K562 (cell line): Measurements from ENCODE around the gene PPA1. TPM values are rescaled to one million over a fixed set of nuclear protein-coding genes. Genes with fewer than 3 reads are reported as not detected.

ENCODE experiments used
- ARID1B ChIP-seq: fragments of 450-650 bp; IDR thresholded peaks from 2 replicates; pipeline ENCODE4 v1.6.1; 2016; ENCODE audit warnings: antibody characterized with exemption, mild to moderate bottlenecking, inconsistent platforms
- BRF1 ChIP-seq: IDR thresholded peaks from 3 replicates; pipeline ENCODE4 v1.6.1; 2011; ENCODE audit warnings: borderline replicate concordance, mild to moderate bottlenecking; ENCODE audit not compliant: insufficient read length; ENCODE audit errors: extremely low read depth
- EP400 ChIP-seq: fragments of 450-650 bp; IDR thresholded peaks from 2 replicates; pipeline ENCODE4 v1.6.1; 2017; ENCODE audit warnings: antibody characterized with exemption, mild to moderate bottlenecking, moderate library complexity
- HCFC1 ChIP-seq: IDR thresholded peaks from 2 replicates; pipeline ENCODE4 v1.6.1; 2012; ENCODE audit warnings: low read depth, low read length, improper control_type of control experiment
- HES1 ChIP-seq: fragments of 450-650 bp; IDR thresholded peaks from 2 replicates; pipeline ENCODE4 v1.6.1; 2016; ENCODE audit warnings: low read depth, mild to moderate bottlenecking, moderate library complexity
- JUN ChIP-seq, 2 experiments: sonication (generic) in 1 of 2; formaldehyde crosslinking in 1 of 2; IDR thresholded peaks; 2 replicates each; pipeline versions ENCODE4 v1.6.1 to v1.8.0; 2012 to 2022; ENCODE audit warnings: borderline replicate concordance in 2 of 2, mild to moderate bottlenecking in 2 of 2, improper control_type of control experiment in 1 of 2, low read depth in 1 of 2, low read length in 1 of 2, missing genetic modification reagents in 1 of 2
- L3MBTL2 ChIP-seq: fragments of 450-650 bp; IDR thresholded peaks from 2 replicates; pipeline ENCODE4 v1.6.1; 2016; ENCODE audit warnings: mild to moderate bottlenecking, moderate library complexity
- MCM7 ChIP-seq, 2 experiments: fragments of 450-650 bp; IDR thresholded peaks; 2 replicates each; pipeline ENCODE4 v1.6.1; 2016 to 2018
- MED1 ChIP-seq: sonication (generic); formaldehyde crosslinking; IDR thresholded peaks from 2 replicates; pipeline ENCODE4 v1.8.1; 2023; ENCODE audit warnings: missing genetic modification reagents, borderline replicate concordance
- NCOR1 ChIP-seq: fragments of 450-650 bp; IDR thresholded peaks from 2 replicates; pipeline ENCODE4 v1.6.1; 2016; ENCODE audit warnings: mild to moderate bottlenecking, moderate library complexity
- SMC3 ChIP-seq: conservative IDR thresholded peaks from 2 replicates; pipeline ENCODE4 v1.6.1; 2011; ENCODE audit warnings: low read depth, low read length, improper control_type of control experiment; ENCODE audit not compliant: insufficient read depth
- ZBTB7A ChIP-seq: IDR thresholded peaks from 2 replicates; pipeline ENCODE4 v1.6.1; 2011; ENCODE audit warnings: low read depth, mild to moderate bottlenecking, low read length, moderate library complexity, borderline replicate concordance; ENCODE audit not compliant: control insufficient read depth
- ZFP36 ChIP-seq: fragments of 150-350 bp; IDR thresholded peaks from 2 replicates; pipeline ENCODE4 v1.6.1; 2018; ENCODE audit warnings: low read length, low read depth; ENCODE audit not compliant: partially characterized antibody
- ZHX1 ChIP-seq: fragments of 150-350 bp; conservative IDR thresholded peaks from 2 replicates; pipeline ENCODE4 v1.6.1; 2014; ENCODE audit warnings: low read length
- ZNF23 ChIP-seq: fragments of 250-450 bp; sonication (Bioruptor Pico); IDR thresholded peaks from 2 replicates; pipeline ENCODE4 v1.4.0; 2020; ENCODE audit warnings: mild to moderate bottlenecking
- ZNF41 ChIP-seq: fragments of 250-450 bp; sonication (Bioruptor Pico); conservative IDR thresholded peaks from 2 replicates; pipeline ENCODE4 v1.4.0; 2020; ENCODE audit warnings: mild to moderate bottlenecking
- polyA plus RNA-seq, 8 experiments: library from polyadenylated mRNA; depleted of rRNA in 4 of 8; stranded (reverse) in 5 of 8; unstranded in 3 of 8; fragments of >200 nt; fragmentation: Nextera tagmentation in 2 of 8; fragmentation: Illumina TruSeq in 1 of 8; extraction: Ambion mirVana in 2 of 8; extraction: Trizol in 1 of 8; gene quantifications; 2 replicates each; pipeline versions ENCODE4 v1.2.1 to v1.2.3, GENCODE V29; 2011 to 2014; ENCODE audit warnings: inconsistent platforms in 1 of 8, missing spikeins in 1 of 8
- total RNA-seq, 7 experiments: library from RNA; depleted of rRNA in 6 of 7; stranded (reverse); fragments of >200 nt in 6 of 7; fragmentation: Illumina TruSeq in 2 of 7; extraction: Trizol in 2 of 7; gene quantifications; 2 replicates each; pipeline versions ENCODE4 v1.2.1 to v1.2.3, GENCODE V29; 2011 to 2021; ENCODE audit warnings: low replicate concordance in 1 of 7
- TF ChIP-seq, protein P1 (sequence below): fragments of 450-650 bp; IDR thresholded peaks from 2 replicates; pipeline ENCODE4 v1.6.1; 2014; ENCODE audit warnings: low read depth, mild to moderate bottlenecking, moderate library complexity, borderline replicate concordance
- TF ChIP-seq, protein P2 (sequence below), 2 experiments: fragments of 250-450 bp in 1 of 2; fragments of 450-650 bp in 1 of 2; sonication (Bioruptor Pico) in 1 of 2; IDR thresholded peaks; 2 replicates each; pipeline versions ENCODE4 v1.6.1 to v1.8.0; 2016 to 2021; ENCODE audit warnings: mild to moderate bottlenecking in 2 of 2, moderate library complexity in 2 of 2, missing compliant biosample characterization in 1 of 2, missing genetic modification characterization in 1 of 2
- TF ChIP-seq, protein P3 (sequence below), 3 experiments: IDR thresholded peaks in 2 of 3; conservative IDR thresholded peaks in 1 of 3; 2 replicates each; pipeline ENCODE4 v1.5.1; 2011 to 2012; ENCODE audit warnings: low read length in 3 of 3, mild to moderate bottlenecking in 3 of 3, control low read depth in 2 of 3, improper control_type of control experiment in 1 of 3, inconsistent platforms in 1 of 3, low read depth in 1 of 3, mixed read lengths in 1 of 3, moderate library complexity in 1 of 3; ENCODE audit not compliant: insufficient read depth in 2 of 3

PPA1 gene
- total and polyA plus RNA-seq, 9 of the 15 experiments (the other 6 are each of a cell fraction or from before 2014, with no cell fraction given) = 301 to 635 (median 471) TPM

DNA sequence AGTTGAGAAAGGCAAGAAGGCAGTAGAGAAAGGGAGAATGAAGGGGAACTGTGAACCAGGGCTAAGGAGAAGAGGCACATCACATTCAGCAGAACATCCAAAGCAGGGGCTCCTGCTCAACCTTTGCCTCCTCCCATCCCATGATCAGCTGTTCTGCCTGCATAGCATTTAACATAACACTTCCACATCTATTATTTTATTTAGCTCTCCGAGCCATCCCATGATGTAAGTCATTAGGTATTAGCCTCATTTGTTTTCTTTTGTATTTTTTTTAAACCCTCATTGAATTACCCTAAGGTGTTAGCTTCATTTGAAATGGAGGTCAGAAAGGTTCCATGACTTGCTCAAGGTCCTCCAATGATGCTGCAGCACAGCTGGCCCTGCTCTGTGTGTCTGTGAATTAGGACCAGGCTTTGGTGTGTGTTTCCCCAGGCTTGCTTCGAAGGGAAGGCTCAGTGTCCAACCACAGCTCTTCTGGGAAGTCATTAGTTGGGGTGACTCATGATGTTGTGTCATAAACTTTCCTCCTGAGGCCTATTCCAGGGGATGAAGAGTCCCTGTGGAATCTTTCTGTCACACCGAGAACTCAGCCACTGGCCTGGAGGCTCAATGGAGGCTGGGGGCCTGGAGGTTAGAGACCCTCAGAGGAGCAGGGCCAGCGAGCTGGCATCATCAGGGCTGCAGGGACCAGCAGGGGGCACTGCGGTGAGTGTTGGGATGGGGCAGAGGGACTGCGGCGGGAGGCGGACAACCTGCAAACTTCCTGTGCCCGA lies 34.1 kb upstream of the PPA1 start (continued):
- no peak for TF ChIP-seq L3MBTL2
- TF ChIP-seq, protein P1, sequence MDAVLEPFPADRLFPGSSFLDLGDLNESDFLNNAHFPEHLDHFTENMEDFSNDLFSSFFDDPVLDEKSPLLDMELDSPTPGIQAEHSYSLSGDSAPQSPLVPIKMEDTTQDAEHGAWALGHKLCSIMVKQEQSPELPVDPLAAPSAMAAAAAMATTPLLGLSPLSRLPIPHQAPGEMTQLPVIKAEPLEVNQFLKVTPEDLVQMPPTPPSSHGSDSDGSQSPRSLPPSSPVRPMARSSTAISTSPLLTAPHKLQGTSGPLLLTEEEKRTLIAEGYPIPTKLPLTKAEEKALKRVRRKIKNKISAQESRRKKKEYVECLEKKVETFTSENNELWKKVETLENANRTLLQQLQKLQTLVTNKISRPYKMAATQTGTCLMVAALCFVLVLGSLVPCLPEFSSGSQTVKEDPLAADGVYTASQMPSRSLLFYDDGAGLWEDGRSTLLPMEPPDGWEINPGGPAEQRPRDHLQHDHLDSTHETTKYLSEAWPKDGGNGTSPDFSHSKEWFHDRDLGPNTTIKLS = no peak
- TF ChIP-seq SMC3 = no peak
- no peak for TF ChIP-seq ZNF23 (CRISPR knock-in tag)
- TF ChIP-seq BRF1 = no peak
- TF ChIP-seq ZFP36 = no peak
- TF ChIP-seq ARID1B = peak; percentile 34; the same call in 1 of the 2 replicates
- no peak for TF ChIP-seq ZNF41 (CRISPR knock-in tag)
- TF ChIP-seq NCOR1 = no peak
- no peak for TF ChIP-seq HCFC1
- no peak for TF ChIP-seq MED1 (CRISPR knock-in tag)
- TF ChIP-seq EP400 = no peak
- no peak for TF ChIP-seq HES1
- TF ChIP-seq MCM7 (IDR thresholded peaks at IDR 0.05) = no peak
- peak; percentile 68; the same call in 1 of the 2 replicates for TF ChIP-seq JUN (IDR thresholded peaks at IDR 0.05; ENCODE audit: borderline replicate concordance, low read depth, low read length)
- TF ChIP-seq JUN (CRISPR knock-in tag; IDR thresholded peaks at IDR 0.05; ENCODE audit: borderline replicate concordance) = no peak
- TF ChIP-seq, protein P2, sequence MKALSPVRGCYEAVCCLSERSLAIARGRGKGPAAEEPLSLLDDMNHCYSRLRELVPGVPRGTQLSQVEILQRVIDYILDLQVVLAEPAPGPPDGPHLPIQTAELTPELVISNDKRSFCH (CRISPR knock-in tag; IDR thresholded peaks at IDR 0.05) = no peak
- TF ChIP-seq, protein P2 (tag; IDR thresholded peaks at IDR 0.05) = no peak
- TF ChIP-seq, protein P3, sequence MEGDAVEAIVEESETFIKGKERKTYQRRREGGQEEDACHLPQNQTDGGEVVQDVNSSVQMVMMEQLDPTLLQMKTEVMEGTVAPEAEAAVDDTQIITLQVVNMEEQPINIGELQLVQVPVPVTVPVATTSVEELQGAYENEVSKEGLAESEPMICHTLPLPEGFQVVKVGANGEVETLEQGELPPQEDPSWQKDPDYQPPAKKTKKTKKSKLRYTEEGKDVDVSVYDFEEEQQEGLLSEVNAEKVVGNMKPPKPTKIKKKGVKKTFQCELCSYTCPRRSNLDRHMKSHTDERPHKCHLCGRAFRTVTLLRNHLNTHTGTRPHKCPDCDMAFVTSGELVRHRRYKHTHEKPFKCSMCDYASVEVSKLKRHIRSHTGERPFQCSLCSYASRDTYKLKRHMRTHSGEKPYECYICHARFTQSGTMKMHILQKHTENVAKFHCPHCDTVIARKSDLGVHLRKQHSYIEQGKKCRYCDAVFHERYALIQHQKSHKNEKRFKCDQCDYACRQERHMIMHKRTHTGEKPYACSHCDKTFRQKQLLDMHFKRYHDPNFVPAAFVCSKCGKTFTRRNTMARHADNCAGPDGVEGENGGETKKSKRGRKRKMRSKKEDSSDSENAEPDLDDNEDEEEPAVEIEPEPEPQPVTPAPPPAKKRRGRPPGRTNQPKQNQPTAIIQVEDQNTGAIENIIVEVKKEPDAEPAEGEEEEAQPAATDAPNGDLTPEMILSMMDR (IDR thresholded peaks at IDR 0.05 in 2 of 3, conservative IDR thresholded peaks at IDR 0.05 in 1 of 3; ENCODE audit: insufficient read depth in 2 of 3, low read depth in 1 of 3, low read length in 3 of 3) = peak; percentile 41 to 70 (median 52); a peak in 5 of 6 replicates
- no peak for TF ChIP-seq ZHX1
- peak; percentile 46; the same call in 1 of the 2 replicates for TF ChIP-seq ZBTB7A
